B cell (primary cell): ENCODE measurements around the gene UTP25. TPM values are rescaled to one million over a fixed set of nuclear protein-coding genes. Genes with fewer than 3 reads are reported as not detected.

Source experiments
- ATAC-seq: fragments of 200-7000 bp; cut with Tn5 transposase; one replicate; pipeline ENCODE4 v1.10.0; 2021; ENCODE audit warnings: low read depth, mild to moderate bottlenecking, moderate number of reproducible peaks, moderate library complexity
- CTCF ChIA-PET: fragments of 350-600 bp; sonication (Branson Sonifier 250); formaldehyde crosslinking; loops from one replicate; lab custom pipeline; 2021; ENCODE audit warnings: antibody characterized with exemption, inconsistent platforms; lab: Charles Lee
- POLR2A ChIA-PET: fragments of 350-600 bp; sonication (Branson Sonifier 250); formaldehyde crosslinking; loops from one replicate; lab custom pipeline; 2021; ENCODE audit warnings: antibody characterized with exemption; lab: Charles Lee
- DNase-seq: peaks from one replicate; pipeline ENCODE4 v3.0.0; 2013
- H2AFZ ChIP-seq: 2 replicates; pipeline ENCODE4 v1.6.1; 2012; ENCODE audit warnings: mild to moderate bottlenecking, low read depth, low read length; ENCODE audit not compliant: insufficient read depth, poor library complexity, severe bottlenecking
- H3K27ac ChIP-seq, 2 donors: 1 replicate in 1 of 2; 2 replicates in 1 of 2; pipeline ENCODE4 v1.5.1; 2012 to 2013; ENCODE audit warnings: low read length in 2 of 2, mild to moderate bottlenecking in 2 of 2, moderate library complexity in 1 of 2
- H3K27me3 ChIP-seq, 4 experiments: fragments of 200-600 bp in 1 of 4; sonication (generic) in 1 of 4; replicated peaks in 1 of 4; 1 replicate in 2 of 4; 2 replicates in 2 of 4; pipeline versions ENCODE4 v1.6.1 to v1.7.0; 2013 to 2016; ENCODE audit warnings: low read length in 3 of 4, mild to moderate bottlenecking in 2 of 4, mixed read lengths in 1 of 4, moderate library complexity in 1 of 4; ENCODE audit not compliant: insufficient read depth in 4 of 4, control insufficient read depth in 3 of 4; ENCODE audit errors: control extremely low read depth in 1 of 4
- H3K36me3 ChIP-seq, 2 experiments: replicated peaks in 1 of 2; 1 replicate in 1 of 2; 2 replicates in 1 of 2; pipeline versions ENCODE4 v1.6.1 to v1.7.1; 2013; ENCODE audit warnings: low read length in 1 of 2; ENCODE audit not compliant: insufficient read depth in 2 of 2, control insufficient read depth in 1 of 2; ENCODE audit errors: control extremely low read depth in 1 of 2, extremely low read depth in 1 of 2
- H3K4me1 ChIP-seq, 2 donors: fragments of 200-600 bp in 1 of 2; sonication (generic) in 1 of 2; 1 replicate in 1 of 2; 2 replicates in 1 of 2; pipeline versions ENCODE4 v1.5.1 to v1.6.1; 2013 to 2017; ENCODE audit warnings: low read length in 2 of 2; ENCODE audit not compliant: control insufficient read depth in 2 of 2, insufficient read depth in 2 of 2
- H3K4me2 ChIP-seq: replicated peaks from 2 replicates; pipeline ENCODE3; 2012; ENCODE audit warnings: mild to moderate bottlenecking, low read depth, low read length; ENCODE audit not compliant: poor library complexity, severe bottlenecking
- H3K4me3 ChIP-seq, 5 experiments: fragments of 200-600 bp in 1 of 5; sonication (generic) in 1 of 5; 1 replicate in 3 of 5; 2 replicates in 2 of 5; pipeline versions ENCODE4 v1.5.1 to v1.7.0; 2011 to 2016; ENCODE audit warnings: low read length in 4 of 5, mild to moderate bottlenecking in 4 of 5, low read depth in 2 of 5, control low read depth in 1 of 5, moderate library complexity in 1 of 5; ENCODE audit not compliant: insufficient read depth in 1 of 5; ENCODE audit errors: control extremely low read depth in 1 of 5, extremely low read depth in 1 of 5
- H3K79me2 ChIP-seq: fragments of 200-600 bp; sonication (generic); one replicate; pipeline ENCODE4 v1.6.0; 2016; ENCODE audit warnings: low read length; ENCODE audit not compliant: control insufficient read depth, insufficient read depth
- H3K9ac ChIP-seq: fragments of 200-600 bp; sonication (generic); 2 replicates; pipeline ENCODE4 v1.6.1; 2017; ENCODE audit warnings: mild to moderate bottlenecking, low read length, moderate library complexity
- H3K9me3 ChIP-seq, 3 donors: one replicate each; pipeline versions ENCODE4 v1.6.1 to v1.7.1; 2013; ENCODE audit warnings: low read length in 2 of 3; ENCODE audit not compliant: control insufficient read depth in 2 of 3, insufficient read depth in 1 of 3; ENCODE audit errors: control extremely low read depth in 1 of 3
- H4K20me1 ChIP-seq: 2 replicates; pipeline ENCODE4 v1.6.0; 2012; ENCODE audit warnings: mild to moderate bottlenecking, low read length; ENCODE audit not compliant: insufficient read depth, control insufficient read depth, poor library complexity, severe bottlenecking
- H3K27ac Mint-ChIP-seq: one replicate; pipeline ENCODE4 v1.8.0; 2021; ENCODE audit warnings: mixed read lengths
- H3K27me3 Mint-ChIP-seq: one replicate; pipeline ENCODE4 v1.8.0; 2021; ENCODE audit warnings: mixed read lengths
- H3K4me1 Mint-ChIP-seq: one replicate; pipeline ENCODE4 v1.8.0; 2021; ENCODE audit warnings: mixed read lengths
- H3K4me3 Mint-ChIP-seq: one replicate; pipeline ENCODE4 v1.8.0; 2021; ENCODE audit warnings: mixed read lengths
- H3K9me3 Mint-ChIP-seq: one replicate; pipeline ENCODE4 v1.8.0; 2022; ENCODE audit warnings: mixed read lengths; ENCODE audit not compliant: insufficient read depth
- CTCF ChIP-seq: fragments of 200-600 bp; IDR thresholded peaks from one replicate; pipeline ENCODE4 v1.8.0; 2022; ENCODE audit warnings: antibody characterized with exemption, mild to moderate bottlenecking
- EZH2 ChIP-seq: IDR thresholded peaks from 2 replicates; pipeline ENCODE4 v1.6.1; 2012; ENCODE audit warnings: borderline replicate concordance, low read depth, mild to moderate bottlenecking, moderate library complexity, low read length; ENCODE audit not compliant: insufficient read depth, poor library complexity, severe bottlenecking
- WGBS: methylation state at CpG from one replicate; pipeline ENCODE4 v1.1.5; 2013; ENCODE audit warnings: missing lambda C conversion rate; ENCODE audit not compliant: insufficient coverage; 5-methylcytosine and 5-hydroxymethylcytosine counted together
- intact Hi-C: fragments of 100-400 bp; cut with micrococcal nuclease; formaldehyde crosslinking; loops from one replicate; pipeline ENCODE4 v1.10.0; 2022
- polyA plus RNA-seq: library from polyadenylated mRNA; depleted of rRNA; stranded (reverse); fragments of >200 nt; gene quantifications from 2 replicates; pipeline ENCODE4 v1.2.3, GENCODE V29; 2012
- total RNA-seq, 2 donors: library from RNA; stranded (reverse); fragments of 120-200 nt in 1 of 2; gene quantifications; 1 replicate in 1 of 2; 2 replicates in 1 of 2; pipeline versions ENCODE4 v1.2.3 to v1.2.4, GENCODE V29; 2013 to 2022

Gene UTP25
- total and polyA plus RNA-seq, 2 donors (not counting 1 experiment from before 2014, with no cell fraction given): 6.2 to 16.6 TPM

DNA sequence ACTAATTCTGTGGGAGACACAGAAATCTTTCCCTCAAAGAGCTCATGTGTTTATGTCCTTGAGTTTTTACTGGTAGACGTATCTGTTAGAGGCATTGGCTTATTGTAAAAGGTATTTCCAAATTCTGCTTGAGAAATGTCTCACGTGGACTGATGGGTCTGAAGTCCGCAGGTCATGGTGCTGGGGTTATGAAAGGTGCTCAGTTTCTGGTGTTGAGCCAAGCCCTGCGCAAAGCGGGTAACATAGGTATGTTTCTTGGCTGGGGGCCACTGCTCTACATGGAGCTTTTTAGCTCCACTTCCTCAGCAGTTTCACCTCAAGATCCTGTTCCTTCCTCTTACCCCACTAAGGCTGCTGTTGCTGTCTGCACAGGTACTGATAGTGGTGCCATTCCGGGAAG is 10.8 kb downstream of the UTP25 start:
- Histone ChIP-seq H3K27ac (no peak overlapping the region), H2AFZ (no peak overlapping the region), H3K36me3 (peaks cover 31 to 98% of the 10 kb centered on the region in 2 experiments), H3K4me2 (no peak overlapping the region), H4K20me1 (peaks cover 23% of the 10 kb centered on the region), H3K27me3 (no peaks in the 10 kb centered on the region), H3K9ac (no peak overlapping the region), H3K4me3 (no peak overlapping the region), H3K4me1 (no peaks in the 10 kb centered on the region), H3K9me3 (no peaks in the 10 kb centered on the region), H3K79me2 (no peaks in the 10 kb centered on the region)
- WGBS: 100% methylated on average over 5 of the region's 6 CpGs
- H3K4me3 Mint-ChIP-seq: no peak overlapping the region
- intact Hi-C loops: no loop called here
- no peak overlapping the region for H3K27ac Mint-ChIP-seq
- TF ChIP-seq EZH2: no peak
- no peak for TF ChIP-seq CTCF
- ATAC-seq (no peak), DNase-seq (no peak)
- ChIA-PET CTCF (interaction anchor here (1.0 to 2.4 kb wide), 3 partner anchors 12 to 17 kb away, joined by 3 to 7 read pairs (median 6); no protein-coding TSS in a partner anchor), POLR2A (no interaction called here)
- H3K9me3 Mint-ChIP-seq: no peaks in the 10 kb centered on the region
- no peaks in the 10 kb centered on the region for H3K4me1 Mint-ChIP-seq
- no peaks in the 10 kb centered on the region for H3K27me3 Mint-ChIP-seq

DNA sequence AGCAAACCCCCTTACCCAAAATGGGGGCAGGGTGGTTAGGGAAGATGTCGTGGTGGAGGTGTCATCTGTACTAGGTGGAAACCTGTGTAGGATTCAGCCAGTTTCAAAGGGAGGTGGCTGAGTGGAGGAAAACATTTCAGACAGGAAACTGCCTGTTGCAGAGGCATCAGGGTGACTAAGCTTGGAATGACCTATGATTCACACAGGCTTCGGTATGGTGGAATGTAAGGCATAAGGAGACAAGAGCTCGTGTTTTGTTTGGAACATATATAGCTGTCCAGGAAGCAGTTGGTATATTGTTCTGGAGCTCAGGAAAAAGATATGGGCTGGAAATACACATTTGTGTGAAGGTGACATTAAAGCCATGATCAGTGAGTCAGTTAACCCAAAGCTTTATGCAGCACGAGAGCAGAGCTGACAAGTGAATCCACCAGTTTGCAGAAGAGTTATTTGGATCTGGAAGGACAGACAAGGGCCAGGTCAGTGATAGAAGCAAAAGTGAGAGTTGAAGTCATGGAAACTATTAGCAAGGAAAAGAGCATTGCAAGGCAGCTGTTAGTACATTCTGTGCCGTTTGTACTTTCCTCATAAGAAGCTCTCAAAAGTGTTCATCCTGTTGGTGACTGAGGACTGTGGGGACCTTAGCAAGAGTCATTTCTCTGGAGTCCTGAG is 12.2 kb downstream of the UTP25 start:
- no peaks in the 10 kb centered on the region for H3K27me3 Mint-ChIP-seq
- intact Hi-C loops: no loop called here
- ATAC-seq: no peak
- no peak overlapping the region for H3K27ac ChIP-seq
- peaks cover 23% of the 10 kb centered on the region for H4K20me1 ChIP-seq
- H3K9ac ChIP-seq: no peak overlapping the region
- TF ChIP-seq EZH2 (no peak), CTCF (no peak)
- no peak overlapping the region for H3K4me3 ChIP-seq
- CTCF ChIA-PET: interaction anchor here (1.0 to 2.4 kb wide), 5 partner anchors 10 to 17 kb away, joined by 3 to 7 read pairs (median 4); partner anchors contain the start of gene UTP25
- no peak overlapping the region for H3K4me2 ChIP-seq
- 96% methylated on average over 5 of the region's 5 CpGs for WGBS
- H3K9me3 Mint-ChIP-seq: no peaks in the 10 kb centered on the region
- no peaks in the 10 kb centered on the region for H3K4me1 Mint-ChIP-seq
- H3K27ac Mint-ChIP-seq: no peak overlapping the region
- H3K27me3 ChIP-seq: no peaks in the 10 kb centered on the region
- H3K4me1 ChIP-seq: no peaks in the 10 kb centered on the region
- DNase-seq: no peak
- peaks cover 29 to 95% of the 10 kb centered on the region in 2 experiments for H3K36me3 ChIP-seq
- POLR2A ChIA-PET: no interaction called here
- H3K4me3 Mint-ChIP-seq: no peak overlapping the region
- H2AFZ ChIP-seq: no peak overlapping the region
- no peaks in the 10 kb centered on the region for H3K79me2 ChIP-seq
- no peaks in the 10 kb centered on the region for H3K9me3 ChIP-seq
